Uterus (tissue), 2 donors: ENCODE measurements around the gene RHBG.

ENCODE experiments used
- POLR2A ChIP-seq, 2 donors: fragments of 450-650 bp; IDR thresholded peaks; one replicate each; pipeline ENCODE4 v1.6.1; 2016; ENCODE audit warnings: antibody characterized with exemption in 2 of 2, mild to moderate bottlenecking in 1 of 2, moderate library complexity in 1 of 2
- TF ChIP-seq, protein P1 (sequence below), 4 experiments: fragments of 200-600 bp in 2 of 4; fragments of 450-650 bp in 2 of 4; sonication (generic) in 2 of 4; IDR thresholded peaks; one replicate each; pipeline ENCODE4 v1.5.1; 2016 to 2019; ENCODE audit warnings: antibody characterized with exemption in 4 of 4, mild to moderate bottlenecking in 2 of 4, moderate library complexity in 1 of 4

DNA sequence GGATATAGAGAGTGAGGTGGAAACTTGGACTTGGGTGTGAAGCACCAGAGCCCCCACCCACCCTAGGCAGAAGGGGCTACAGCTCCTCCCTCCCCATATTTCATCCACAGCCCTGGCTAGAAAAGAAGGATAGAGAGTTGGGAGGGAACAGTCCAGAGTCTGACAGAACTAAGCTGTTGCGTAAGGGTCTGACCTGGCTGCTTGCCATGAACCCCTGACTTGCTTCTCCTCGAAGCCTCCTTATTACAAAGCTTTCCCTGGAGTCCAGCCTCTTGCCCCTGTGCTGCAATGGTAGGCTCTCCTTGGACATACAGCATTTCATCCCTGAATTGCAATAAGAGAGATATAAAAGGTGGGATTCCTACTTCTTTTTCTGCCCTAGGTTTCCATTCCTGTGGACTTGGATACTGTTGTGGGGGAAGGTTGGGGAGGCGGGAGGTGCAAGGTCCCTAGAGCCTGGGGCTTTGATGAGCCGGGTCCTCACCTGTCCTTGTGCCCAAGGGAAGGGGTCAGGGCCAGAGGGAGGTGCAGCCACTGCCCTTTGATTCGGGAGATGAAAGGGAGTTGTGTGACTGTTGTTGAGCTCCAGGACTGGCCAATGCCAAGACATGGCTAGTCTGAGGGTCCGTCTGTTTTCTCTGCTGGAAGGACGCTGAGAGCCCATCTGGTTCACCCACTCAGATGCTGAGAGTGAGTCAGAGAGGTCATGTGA lies 2.7 kb downstream of the RHBG start:
- TF ChIP-seq, protein P1, sequence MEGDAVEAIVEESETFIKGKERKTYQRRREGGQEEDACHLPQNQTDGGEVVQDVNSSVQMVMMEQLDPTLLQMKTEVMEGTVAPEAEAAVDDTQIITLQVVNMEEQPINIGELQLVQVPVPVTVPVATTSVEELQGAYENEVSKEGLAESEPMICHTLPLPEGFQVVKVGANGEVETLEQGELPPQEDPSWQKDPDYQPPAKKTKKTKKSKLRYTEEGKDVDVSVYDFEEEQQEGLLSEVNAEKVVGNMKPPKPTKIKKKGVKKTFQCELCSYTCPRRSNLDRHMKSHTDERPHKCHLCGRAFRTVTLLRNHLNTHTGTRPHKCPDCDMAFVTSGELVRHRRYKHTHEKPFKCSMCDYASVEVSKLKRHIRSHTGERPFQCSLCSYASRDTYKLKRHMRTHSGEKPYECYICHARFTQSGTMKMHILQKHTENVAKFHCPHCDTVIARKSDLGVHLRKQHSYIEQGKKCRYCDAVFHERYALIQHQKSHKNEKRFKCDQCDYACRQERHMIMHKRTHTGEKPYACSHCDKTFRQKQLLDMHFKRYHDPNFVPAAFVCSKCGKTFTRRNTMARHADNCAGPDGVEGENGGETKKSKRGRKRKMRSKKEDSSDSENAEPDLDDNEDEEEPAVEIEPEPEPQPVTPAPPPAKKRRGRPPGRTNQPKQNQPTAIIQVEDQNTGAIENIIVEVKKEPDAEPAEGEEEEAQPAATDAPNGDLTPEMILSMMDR (IDR thresholded peaks at IDR 0.05) = no peak
- TF ChIP-seq POLR2A (IDR thresholded peaks at IDR 0.05) = no peak
